ENCODE results near the gene INTS4. TPM values are rescaled to one million over a fixed set of nuclear protein-coding genes. Genes with fewer than 3 reads are reported as not detected.
"Not testable (repeated sequence)": the region's sequence is repeated elsewhere in the genome, so short reads cannot be mapped to it uniquely, and the experiment has no call there.

INTS4 gene
- total RNA-seq, 1 donor from 2014 or later, result 32.5 TPM

- TF ChIP-seq CTCF (IDR thresholded peaks at IDR 0.05; ENCODE audit: insufficient read depth, low read length, poor library complexity, severe bottlenecking), result no peak
- Histone ChIP-seq H3K27me3 (ENCODE audit: control insufficient read depth, insufficient read depth, low read length) (no peaks in the 10 kb centered on the region), H3K4me3 (ENCODE audit: low read depth, low read length) (no peak overlapping the region), H3K36me3 (ENCODE audit: control insufficient read depth, insufficient read depth, low read length) (no peaks in the 10 kb centered on the region)
- no peak for DNase-seq (ENCODE audit: low read depth)
Measured at GRCh38 chr11:78010304-78010703, 15.8 kb upstream of the INTS4 start.

GRCh38 chr11:78009062-78009461 lies 14.6 kb upstream of the INTS4 start:
- no peak for TF ChIP-seq CTCF (IDR thresholded peaks at IDR 0.05; ENCODE audit: insufficient read depth, low read length, poor library complexity, severe bottlenecking)
- no peaks in the 10 kb centered on the region for H3K27me3 ChIP-seq (ENCODE audit: control insufficient read depth, insufficient read depth, low read length)

GRCh38 chr11:78000193-78000592 lies 5.7 kb upstream of the INTS4 start:
- peak; percentile 76 for TF ChIP-seq CTCF (IDR thresholded peaks at IDR 0.05; ENCODE audit: insufficient read depth, low read length, poor library complexity, severe bottlenecking)
- no peak overlapping the region for H3K4me3 ChIP-seq (ENCODE audit: low read depth, low read length)
- no peaks in the 10 kb centered on the region for H3K36me3 ChIP-seq (ENCODE audit: control insufficient read depth, insufficient read depth, low read length)
- H3K27me3 ChIP-seq (ENCODE audit: control insufficient read depth, insufficient read depth, low read length), result no peaks in the 10 kb centered on the region
- DNase-seq (ENCODE audit: low read depth), result peak; percentile 28

More at GRCh38 chr11:78009062-78009461, 14.6 kb upstream of the INTS4 start:
- Histone ChIP-seq H3K4me3 (ENCODE audit: low read depth, low read length) (no peak overlapping the region), H3K36me3 (ENCODE audit: control insufficient read depth, insufficient read depth, low read length) (no peaks in the 10 kb centered on the region)
- no peak for DNase-seq (ENCODE audit: low read depth)

GRCh38 chr11:77999446-78000030 lies 5.1 kb upstream of the INTS4 start:
- H3K4me3 ChIP-seq (ENCODE audit: low read depth, low read length), result no peak overlapping the region
- no peak for TF ChIP-seq CTCF (IDR thresholded peaks at IDR 0.05; ENCODE audit: insufficient read depth, low read length, poor library complexity, severe bottlenecking)
- H3K36me3 ChIP-seq (ENCODE audit: control insufficient read depth, insufficient read depth, low read length), result no peaks in the 10 kb centered on the region
- no peak for DNase-seq (ENCODE audit: low read depth)
- no peaks in the 10 kb centered on the region for H3K27me3 ChIP-seq (ENCODE audit: control insufficient read depth, insufficient read depth, low read length)

GRCh38 chr11:77993902-77994301 lies 566 bp downstream of the INTS4 start:
- H3K4me3 ChIP-seq (ENCODE audit: low read depth, low read length), result peak overlapping the region; percentile 77
- no peaks in the 10 kb centered on the region for H3K27me3 ChIP-seq (ENCODE audit: control insufficient read depth, insufficient read depth, low read length)
- no peak for TF ChIP-seq CTCF (IDR thresholded peaks at IDR 0.05; ENCODE audit: insufficient read depth, low read length, poor library complexity, severe bottlenecking)
- no peak for DNase-seq (ENCODE audit: low read depth)
- H3K36me3 ChIP-seq (ENCODE audit: control insufficient read depth, insufficient read depth, low read length), result no peaks in the 10 kb centered on the region

GRCh38 chr11:77990981-77991380 lies 3.5 kb downstream of the INTS4 start:
- Histone ChIP-seq H3K27me3 (ENCODE audit: control insufficient read depth, insufficient read depth, low read length) (no peaks in the 10 kb centered on the region), H3K36me3 (ENCODE audit: control insufficient read depth, insufficient read depth, low read length) (no peaks in the 10 kb centered on the region), H3K4me3 (ENCODE audit: low read depth, low read length) (no peak overlapping the region)
- no peak for DNase-seq (ENCODE audit: low read depth)
- TF ChIP-seq CTCF (IDR thresholded peaks at IDR 0.05; ENCODE audit: insufficient read depth, low read length, poor library complexity, severe bottlenecking), result no peak

GRCh38 chr11:77986456-77986855 lies 8.0 kb downstream of the INTS4 start:
- DNase-seq (ENCODE audit: low read depth); H3K36me3 ChIP-seq (ENCODE audit: control insufficient read depth, insufficient read depth, low read length); H3K4me3 ChIP-seq (ENCODE audit: low read depth, low read length); H3K27me3 ChIP-seq (ENCODE audit: control insufficient read depth, insufficient read depth, low read length): not testable (repeated sequence)
